ENCODE measurements around the gene NUDT21. TPM values are rescaled to one million over a fixed set of nuclear protein-coding genes. Genes with fewer than 3 reads are reported as not detected.

NUDT21 gene
- total RNA-seq, 1 donor from 2014 or later: 126 TPM

- H3K4me3 Mint-ChIP-seq (ENCODE audit: unreplicated experiment): peak overlapping the region; percentile 35
- H3K27me3 Mint-ChIP-seq (ENCODE audit: unreplicated experiment): peaks cover 1% of the 10 kb centered on the region
- no peaks in the 10 kb centered on the region for H3K4me1 Mint-ChIP-seq (ENCODE audit: unreplicated experiment)
- H3K27ac Mint-ChIP-seq (ENCODE audit: unreplicated experiment): no peak overlapping the region
- no peaks in the 10 kb centered on the region for H3K9me3 Mint-ChIP-seq (ENCODE audit: unreplicated experiment)
- H3K36me3 Mint-ChIP-seq (ENCODE audit: low read depth, unreplicated experiment): peaks cover 32% of the 10 kb centered on the region
- no peak for TF ChIP-seq CTCF (IDR thresholded peaks at IDR 0.05; ENCODE audit: unreplicated experiment)
- DNase-seq (ENCODE audit: low spot score): no peak
Measured at GRCh38 chr16:56470232-56470631, 19.1 kb upstream of the NUDT21 start.

DNA sequence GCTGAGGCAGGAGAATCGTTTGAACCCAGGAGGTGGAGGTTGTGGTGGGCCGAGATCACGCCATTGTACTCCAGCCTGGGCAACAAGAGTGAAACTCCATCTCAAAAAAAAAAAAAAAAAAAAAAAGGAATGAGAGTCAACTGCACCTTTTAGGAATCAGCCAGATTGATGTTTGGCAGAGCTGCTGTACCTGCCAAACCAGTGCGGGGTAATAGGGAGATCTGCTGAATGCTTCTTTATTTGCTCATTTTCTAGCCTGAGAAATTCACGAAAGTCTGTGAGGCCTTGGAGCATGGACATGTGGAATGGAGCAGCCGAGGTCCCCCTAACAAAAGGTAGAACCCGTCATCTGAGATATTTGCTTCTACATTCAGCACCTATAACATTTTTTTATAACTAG, 18.6 kb upstream of the NUDT21 start:
- no peaks in the 10 kb centered on the region for H3K4me1 Mint-ChIP-seq (ENCODE audit: unreplicated experiment)
- no peak for TF ChIP-seq CTCF (IDR thresholded peaks at IDR 0.05; ENCODE audit: unreplicated experiment)
- H3K4me3 Mint-ChIP-seq (ENCODE audit: unreplicated experiment): no peak overlapping the region
- peaks cover 30% of the 10 kb centered on the region for H3K36me3 Mint-ChIP-seq (ENCODE audit: low read depth, unreplicated experiment)
- no peak for DNase-seq (ENCODE audit: low spot score)
- peaks cover 1% of the 10 kb centered on the region for H3K27me3 Mint-ChIP-seq (ENCODE audit: unreplicated experiment)
- no peak overlapping the region for H3K27ac Mint-ChIP-seq (ENCODE audit: unreplicated experiment)
- H3K9me3 Mint-ChIP-seq (ENCODE audit: unreplicated experiment): no peaks in the 10 kb centered on the region

DNA sequence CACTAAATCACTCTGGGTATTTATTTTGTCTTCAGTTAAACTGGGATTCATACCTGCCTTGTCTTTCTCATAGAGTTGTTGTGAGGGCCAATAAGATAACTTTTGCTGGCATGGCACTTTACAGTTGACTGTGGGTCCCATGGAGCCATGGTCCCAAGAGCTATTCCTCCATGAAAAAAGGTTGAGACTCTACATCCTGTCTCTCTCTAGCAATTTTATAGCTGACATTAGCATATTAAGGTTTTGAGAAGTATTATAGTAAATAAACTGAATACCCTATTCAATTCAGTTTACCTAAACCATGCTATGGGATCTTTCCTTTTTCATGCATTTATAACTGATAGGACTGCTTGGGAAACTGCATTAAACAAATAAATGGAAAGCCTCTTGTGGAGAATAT, 17.7 kb upstream of the NUDT21 start:
- peaks cover 30% of the 10 kb centered on the region for H3K36me3 Mint-ChIP-seq (ENCODE audit: low read depth, unreplicated experiment)
- no peak overlapping the region for H3K4me3 Mint-ChIP-seq (ENCODE audit: unreplicated experiment)
- H3K27me3 Mint-ChIP-seq (ENCODE audit: unreplicated experiment): peaks cover 1% of the 10 kb centered on the region
- no peak overlapping the region for H3K27ac Mint-ChIP-seq (ENCODE audit: unreplicated experiment)
- no peak for TF ChIP-seq CTCF (IDR thresholded peaks at IDR 0.05; ENCODE audit: unreplicated experiment)
- no peaks in the 10 kb centered on the region for H3K4me1 Mint-ChIP-seq (ENCODE audit: unreplicated experiment)
- no peak for DNase-seq (ENCODE audit: low spot score)
- no peaks in the 10 kb centered on the region for H3K9me3 Mint-ChIP-seq (ENCODE audit: unreplicated experiment)

DNA sequence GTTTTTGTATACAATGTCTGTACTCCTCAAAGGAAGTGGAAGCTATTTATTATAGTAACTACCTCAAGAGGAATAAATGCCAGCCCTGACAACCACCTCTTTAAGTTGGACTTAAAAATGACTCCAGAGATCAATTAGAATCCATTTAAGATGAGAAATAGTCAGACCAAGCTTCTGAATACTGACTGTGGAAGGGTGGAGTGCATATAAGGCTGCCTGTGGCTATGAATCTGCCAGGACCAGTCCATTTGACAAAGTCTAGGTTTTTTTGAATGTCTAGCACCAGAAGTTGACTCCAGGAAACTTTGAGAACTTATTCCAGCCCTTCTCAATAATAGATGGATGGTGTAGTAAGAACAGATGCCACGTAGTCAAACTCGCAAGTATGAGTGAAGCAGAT, 15.2 kb upstream of the NUDT21 start:
- Mint-ChIP-seq H3K4me1 (ENCODE audit: unreplicated experiment) (no peaks in the 10 kb centered on the region), H3K36me3 (ENCODE audit: low read depth, unreplicated experiment) (peaks cover 30% of the 10 kb centered on the region), H3K4me3 (ENCODE audit: unreplicated experiment) (no peak overlapping the region), H3K27ac (ENCODE audit: unreplicated experiment) (no peak overlapping the region), H3K27me3 (ENCODE audit: unreplicated experiment) (peaks cover 1% of the 10 kb centered on the region), H3K9me3 (ENCODE audit: unreplicated experiment) (no peaks in the 10 kb centered on the region)
- DNase-seq (ENCODE audit: low spot score): no peak
- TF ChIP-seq CTCF (IDR thresholded peaks at IDR 0.05; ENCODE audit: unreplicated experiment): no peak

DNA sequence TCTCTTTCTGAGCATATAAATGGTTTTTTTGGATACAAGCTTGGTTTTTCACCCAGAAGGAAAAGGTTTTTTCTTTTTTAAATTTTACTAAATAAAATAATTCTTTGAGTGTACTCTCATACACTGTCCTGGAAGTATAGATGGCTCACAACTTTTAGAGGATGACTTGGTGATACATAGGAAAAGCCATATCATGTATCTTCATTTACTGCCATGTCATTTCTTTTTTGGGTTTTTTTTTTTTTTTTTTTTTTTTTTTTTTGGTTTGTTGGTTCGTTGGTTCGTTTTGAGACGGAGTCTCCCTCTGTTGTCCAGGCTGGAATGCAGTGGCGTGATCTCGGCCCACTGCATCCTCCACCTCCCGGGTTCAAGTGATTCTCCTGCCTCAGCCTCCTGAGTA, 12.0 kb upstream of the NUDT21 start:
- H3K4me3 Mint-ChIP-seq (ENCODE audit: unreplicated experiment): no peak overlapping the region
- H3K27me3 Mint-ChIP-seq (ENCODE audit: unreplicated experiment): no peaks in the 10 kb centered on the region
- no peak for DNase-seq (ENCODE audit: low spot score)
- no peak overlapping the region for H3K27ac Mint-ChIP-seq (ENCODE audit: unreplicated experiment)
- TF ChIP-seq CTCF (IDR thresholded peaks at IDR 0.05; ENCODE audit: unreplicated experiment): no peak
- H3K9me3 Mint-ChIP-seq (ENCODE audit: unreplicated experiment): no peaks in the 10 kb centered on the region
- H3K4me1 Mint-ChIP-seq (ENCODE audit: unreplicated experiment): no peaks in the 10 kb centered on the region
- peaks cover 14% of the 10 kb centered on the region for H3K36me3 Mint-ChIP-seq (ENCODE audit: low read depth, unreplicated experiment)
